PFSK-1 (cell line): Measurements from ENCODE around the gene GNPNAT1.

Source experiments
- FOXP2 ChIP-seq: optimal IDR thresholded peaks from 2 replicates; pipeline ENCODE3; 2011; ENCODE audit warnings: borderline replicate concordance, control low read depth, inconsistent platforms; ENCODE audit not compliant: insufficient read depth; ENCODE audit errors: extremely low read length, extremely low read depth
- POLR2AphosphoS5 ChIP-seq: IDR thresholded peaks from 2 replicates; pipeline ENCODE4 v1.6.1; 2012; ENCODE audit warnings: low read depth, mild to moderate bottlenecking, control low read depth, low read length, moderate library complexity
- SIN3A ChIP-seq: IDR thresholded peaks from 2 replicates; pipeline ENCODE4 v1.6.1; 2012; ENCODE audit warnings: mild to moderate bottlenecking, low read length, moderate library complexity, borderline replicate concordance; ENCODE audit not compliant: insufficient read depth
- TAF1 ChIP-seq: IDR thresholded peaks from 2 replicates; pipeline ENCODE4 v1.6.1; 2012; ENCODE audit warnings: low read length, control low read depth, borderline replicate concordance; ENCODE audit not compliant: insufficient read depth
- TF ChIP-seq, protein P1 (sequence below), 2 experiments: IDR thresholded peaks; 2 replicates each; pipeline versions ENCODE4 v1.6.1 to v1.8.0; 2011 to 2012; ENCODE audit warnings: low read depth in 2 of 2, low read length in 2 of 2, control low read depth in 1 of 2, inconsistent platforms in 1 of 2, mild to moderate bottlenecking in 1 of 2, moderate library complexity in 1 of 2; ENCODE audit not compliant: insufficient read depth in 1 of 2

GNPNAT1 gene

DNA sequence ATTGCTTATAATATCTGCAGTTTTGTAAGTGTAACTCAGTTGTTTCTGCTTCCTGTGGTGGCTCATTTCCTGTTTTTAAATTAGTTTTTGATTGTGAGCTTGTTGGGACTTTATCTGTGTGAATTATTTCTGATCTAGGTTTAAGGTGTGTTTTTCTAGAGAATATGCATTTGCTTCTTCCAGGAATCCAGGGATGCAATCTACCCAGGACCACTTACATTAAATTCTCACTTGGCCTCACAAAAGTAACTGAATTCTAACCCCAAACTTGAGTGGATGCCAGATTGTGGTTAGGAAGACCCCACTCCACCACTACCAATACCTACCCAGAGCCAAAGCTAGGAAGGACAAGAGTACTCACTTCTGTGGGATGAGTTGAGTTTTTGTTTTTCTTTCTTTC lies 49.5 kb downstream of the GNPNAT1 start:
- TF ChIP-seq, protein P1, sequence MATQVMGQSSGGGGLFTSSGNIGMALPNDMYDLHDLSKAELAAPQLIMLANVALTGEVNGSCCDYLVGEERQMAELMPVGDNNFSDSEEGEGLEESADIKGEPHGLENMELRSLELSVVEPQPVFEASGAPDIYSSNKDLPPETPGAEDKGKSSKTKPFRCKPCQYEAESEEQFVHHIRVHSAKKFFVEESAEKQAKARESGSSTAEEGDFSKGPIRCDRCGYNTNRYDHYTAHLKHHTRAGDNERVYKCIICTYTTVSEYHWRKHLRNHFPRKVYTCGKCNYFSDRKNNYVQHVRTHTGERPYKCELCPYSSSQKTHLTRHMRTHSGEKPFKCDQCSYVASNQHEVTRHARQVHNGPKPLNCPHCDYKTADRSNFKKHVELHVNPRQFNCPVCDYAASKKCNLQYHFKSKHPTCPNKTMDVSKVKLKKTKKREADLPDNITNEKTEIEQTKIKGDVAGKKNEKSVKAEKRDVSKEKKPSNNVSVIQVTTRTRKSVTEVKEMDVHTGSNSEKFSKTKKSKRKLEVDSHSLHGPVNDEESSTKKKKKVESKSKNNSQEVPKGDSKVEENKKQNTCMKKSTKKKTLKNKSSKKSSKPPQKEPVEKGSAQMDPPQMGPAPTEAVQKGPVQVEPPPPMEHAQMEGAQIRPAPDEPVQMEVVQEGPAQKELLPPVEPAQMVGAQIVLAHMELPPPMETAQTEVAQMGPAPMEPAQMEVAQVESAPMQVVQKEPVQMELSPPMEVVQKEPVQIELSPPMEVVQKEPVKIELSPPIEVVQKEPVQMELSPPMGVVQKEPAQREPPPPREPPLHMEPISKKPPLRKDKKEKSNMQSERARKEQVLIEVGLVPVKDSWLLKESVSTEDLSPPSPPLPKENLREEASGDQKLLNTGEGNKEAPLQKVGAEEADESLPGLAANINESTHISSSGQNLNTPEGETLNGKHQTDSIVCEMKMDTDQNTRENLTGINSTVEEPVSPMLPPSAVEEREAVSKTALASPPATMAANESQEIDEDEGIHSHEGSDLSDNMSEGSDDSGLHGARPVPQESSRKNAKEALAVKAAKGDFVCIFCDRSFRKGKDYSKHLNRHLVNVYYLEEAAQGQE (IDR thresholded peaks at IDR 0.05; ENCODE audit: insufficient read depth in 1 of 2, low read depth in 2 of 2, low read length in 2 of 2), result no peak
- TF ChIP-seq POLR2AphosphoS5, result no peak
- no peak for TF ChIP-seq FOXP2
- TF ChIP-seq TAF1, result no peak
- no peak for TF ChIP-seq SIN3A

DNA sequence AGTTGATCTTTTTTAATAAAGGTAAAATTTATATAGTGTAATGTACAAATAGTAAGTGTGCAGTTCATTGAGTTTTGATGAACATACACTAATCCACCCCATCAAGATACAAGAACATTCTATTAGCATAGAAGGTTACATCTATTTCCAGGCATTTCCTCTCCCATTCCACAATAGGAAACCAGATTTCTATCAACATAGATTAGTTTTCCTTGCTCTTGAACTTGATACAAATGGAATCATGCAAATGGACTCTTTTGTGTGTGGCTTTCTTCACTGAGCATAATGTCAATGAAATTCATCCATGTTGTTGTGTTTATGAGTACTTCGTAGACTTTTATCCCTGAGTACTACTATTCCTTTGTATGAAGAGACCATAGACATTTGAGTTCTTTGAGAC lies 50.7 kb downstream of the GNPNAT1 start:
- TF ChIP-seq POLR2AphosphoS5, result no peak
- TF ChIP-seq FOXP2, result no peak
- no peak for TF ChIP-seq SIN3A
- TF ChIP-seq TAF1, result no peak
- TF ChIP-seq, protein P1 (IDR thresholded peaks at IDR 0.05; ENCODE audit: insufficient read depth in 1 of 2, low read depth in 2 of 2, low read length in 2 of 2), result no peak

DNA sequence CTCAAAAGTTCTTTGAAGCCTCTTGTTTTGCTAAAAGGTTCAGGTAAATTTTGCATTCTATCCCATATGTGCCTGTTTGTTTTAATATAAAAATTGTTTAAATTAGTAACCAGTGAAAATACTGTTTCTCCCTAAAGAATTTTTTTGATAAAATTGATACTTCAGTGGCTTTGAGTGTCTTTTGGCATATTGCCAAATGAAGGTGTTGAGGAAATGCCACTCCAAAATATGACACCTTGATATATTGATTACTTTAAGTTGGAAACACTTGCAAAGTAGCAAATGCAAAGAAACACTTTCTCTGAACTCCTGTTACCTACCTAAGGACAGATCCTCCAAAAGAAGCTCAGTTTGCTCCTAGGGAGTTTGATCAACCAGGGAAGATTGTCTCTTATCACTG lies 53.0 kb downstream of the GNPNAT1 start:
- no peak for TF ChIP-seq FOXP2
- no peak for TF ChIP-seq SIN3A

DNA sequence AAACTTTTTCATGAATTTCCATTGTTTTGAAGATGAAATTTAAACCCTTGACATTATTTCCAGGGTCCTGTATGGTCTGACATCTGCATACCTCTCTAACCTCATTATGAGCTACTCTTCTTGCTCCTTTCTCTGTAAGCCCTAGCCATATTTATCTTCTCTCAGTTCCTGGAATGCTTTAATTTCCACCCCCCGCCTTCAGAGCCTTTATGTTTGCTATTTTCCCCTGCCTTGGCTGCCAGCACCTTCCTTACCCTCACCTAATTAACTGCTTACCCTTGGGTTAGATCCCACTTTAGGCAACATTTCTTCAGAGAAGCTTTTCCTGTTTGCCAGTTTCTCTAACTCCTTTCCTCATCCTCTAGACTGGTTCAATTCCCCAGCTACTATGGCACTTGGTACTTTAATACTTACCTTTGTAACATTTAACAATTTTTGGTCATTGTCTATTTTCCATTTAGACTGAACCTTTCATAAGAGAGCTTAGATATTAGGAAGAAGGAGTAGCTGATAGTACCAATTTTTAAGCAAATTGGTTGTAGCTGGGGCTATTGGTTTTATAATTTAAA lies 55.4 kb downstream of the GNPNAT1 start:
- TF ChIP-seq, protein P1 (IDR thresholded peaks at IDR 0.05; ENCODE audit: insufficient read depth in 1 of 2, low read depth in 2 of 2, low read length in 2 of 2), result no peak
- TF ChIP-seq POLR2AphosphoS5 (no peak), SIN3A (no peak), FOXP2 (no peak)

DNA sequence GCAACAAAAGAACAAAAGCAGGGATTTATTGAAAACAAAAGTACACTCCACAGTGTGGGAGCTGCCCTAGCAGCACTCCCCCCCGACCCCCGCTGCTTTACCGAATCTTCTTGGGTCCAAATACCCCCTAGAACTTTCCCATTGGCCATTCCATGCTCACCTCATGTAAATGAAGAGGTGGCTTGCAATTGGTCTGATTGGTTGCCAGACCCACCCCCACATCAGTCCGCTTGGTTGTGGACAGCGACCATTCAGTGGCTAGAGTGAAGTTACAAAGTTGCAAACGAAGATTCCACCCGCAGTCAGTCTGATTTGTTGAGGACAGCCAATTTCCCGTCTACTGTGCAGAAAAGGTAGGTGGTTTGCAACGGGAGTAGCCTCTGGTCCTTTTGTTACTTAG lies 57.6 kb downstream of the GNPNAT1 start:
- TF ChIP-seq POLR2AphosphoS5 (no peak), TAF1 (no peak), FOXP2 (no peak)
- TF ChIP-seq, protein P1 (IDR thresholded peaks at IDR 0.05; ENCODE audit: insufficient read depth in 1 of 2, low read depth in 2 of 2, low read length in 2 of 2), result no peak
